Measurements from ENCODE around the gene WEE2.

WEE2 gene

DNA sequence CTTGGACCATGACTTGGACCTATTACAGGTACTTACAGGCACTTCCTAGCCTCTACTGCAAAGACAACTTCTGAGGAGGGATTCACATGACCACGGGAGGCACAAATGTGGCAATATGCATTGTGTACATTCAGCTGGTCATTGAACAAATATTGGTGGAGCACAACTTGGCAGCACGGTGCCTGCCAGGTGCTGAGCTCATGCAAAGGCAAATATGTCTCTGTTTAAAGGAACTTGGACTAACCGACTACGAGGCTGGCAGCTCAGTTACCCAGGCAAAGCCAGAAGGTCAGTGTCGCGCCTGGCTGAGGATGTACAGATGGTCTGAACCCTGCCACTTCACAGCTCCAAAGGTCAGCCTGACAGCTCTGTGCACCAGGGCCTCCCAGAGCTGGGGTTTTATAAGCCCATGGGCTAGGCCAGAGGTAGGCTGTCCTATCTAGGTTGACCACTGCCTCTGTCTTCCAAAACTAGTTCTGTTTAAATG is 12.3 kb upstream of the WEE2 start:
- TF ChIP-seq, protein P1, sequence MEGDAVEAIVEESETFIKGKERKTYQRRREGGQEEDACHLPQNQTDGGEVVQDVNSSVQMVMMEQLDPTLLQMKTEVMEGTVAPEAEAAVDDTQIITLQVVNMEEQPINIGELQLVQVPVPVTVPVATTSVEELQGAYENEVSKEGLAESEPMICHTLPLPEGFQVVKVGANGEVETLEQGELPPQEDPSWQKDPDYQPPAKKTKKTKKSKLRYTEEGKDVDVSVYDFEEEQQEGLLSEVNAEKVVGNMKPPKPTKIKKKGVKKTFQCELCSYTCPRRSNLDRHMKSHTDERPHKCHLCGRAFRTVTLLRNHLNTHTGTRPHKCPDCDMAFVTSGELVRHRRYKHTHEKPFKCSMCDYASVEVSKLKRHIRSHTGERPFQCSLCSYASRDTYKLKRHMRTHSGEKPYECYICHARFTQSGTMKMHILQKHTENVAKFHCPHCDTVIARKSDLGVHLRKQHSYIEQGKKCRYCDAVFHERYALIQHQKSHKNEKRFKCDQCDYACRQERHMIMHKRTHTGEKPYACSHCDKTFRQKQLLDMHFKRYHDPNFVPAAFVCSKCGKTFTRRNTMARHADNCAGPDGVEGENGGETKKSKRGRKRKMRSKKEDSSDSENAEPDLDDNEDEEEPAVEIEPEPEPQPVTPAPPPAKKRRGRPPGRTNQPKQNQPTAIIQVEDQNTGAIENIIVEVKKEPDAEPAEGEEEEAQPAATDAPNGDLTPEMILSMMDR (IDR thresholded peaks at IDR 0.05) = no peak

DNA sequence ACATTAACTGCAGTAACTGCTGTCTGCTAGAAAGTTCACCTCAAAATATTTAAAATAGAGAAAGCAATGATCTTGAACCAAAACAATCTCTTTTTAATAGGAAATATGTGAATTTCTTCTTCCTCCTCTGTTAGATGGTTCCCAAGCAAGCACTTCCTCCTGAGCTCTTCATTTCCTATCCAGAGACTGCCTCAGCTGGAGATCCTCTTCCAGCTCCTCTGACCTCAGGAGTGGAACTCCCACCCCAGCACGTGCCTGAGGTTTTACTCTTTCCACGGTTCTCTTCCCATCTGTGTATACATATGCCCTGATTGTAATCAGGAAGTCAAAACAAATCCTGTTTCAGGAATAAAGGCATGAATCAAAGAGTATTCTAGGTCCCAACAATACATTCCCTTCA is 11.8 kb upstream of the WEE2 start:
- TF ChIP-seq, protein P1 (IDR thresholded peaks at IDR 0.05) = no peak

DNA sequence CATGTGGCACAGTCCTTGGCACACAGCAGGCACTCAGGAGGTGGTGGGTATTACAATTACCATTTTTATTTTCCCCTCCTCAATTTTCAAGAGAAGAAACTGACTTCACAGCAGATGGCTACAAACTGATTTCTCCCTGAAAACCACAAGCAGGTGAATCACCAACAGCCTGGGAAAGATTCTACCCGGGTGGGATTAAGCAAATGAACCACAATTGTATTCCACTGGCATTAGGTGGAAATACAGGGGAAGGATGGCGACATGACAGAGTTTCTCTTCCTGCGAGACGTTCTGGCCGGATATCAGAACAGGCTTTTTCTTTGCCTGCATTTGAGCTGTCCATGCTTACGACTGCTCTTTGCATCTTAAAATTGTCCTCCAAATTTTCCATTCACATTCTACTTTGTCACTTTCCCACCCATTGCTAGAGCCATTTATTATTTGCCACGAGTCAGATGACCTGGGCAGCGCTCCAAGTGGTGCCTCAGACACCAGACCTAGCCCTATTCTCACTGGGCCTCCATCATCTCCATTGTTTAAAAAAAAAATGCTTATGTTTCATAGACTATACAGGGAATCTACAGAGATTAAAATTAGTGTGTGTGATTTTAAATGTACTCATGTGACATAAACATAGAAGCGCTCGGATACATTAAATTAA is 10.8 kb upstream of the WEE2 start:
- TF ChIP-seq, protein P1 (IDR thresholded peaks at IDR 0.05) = no peak

DNA sequence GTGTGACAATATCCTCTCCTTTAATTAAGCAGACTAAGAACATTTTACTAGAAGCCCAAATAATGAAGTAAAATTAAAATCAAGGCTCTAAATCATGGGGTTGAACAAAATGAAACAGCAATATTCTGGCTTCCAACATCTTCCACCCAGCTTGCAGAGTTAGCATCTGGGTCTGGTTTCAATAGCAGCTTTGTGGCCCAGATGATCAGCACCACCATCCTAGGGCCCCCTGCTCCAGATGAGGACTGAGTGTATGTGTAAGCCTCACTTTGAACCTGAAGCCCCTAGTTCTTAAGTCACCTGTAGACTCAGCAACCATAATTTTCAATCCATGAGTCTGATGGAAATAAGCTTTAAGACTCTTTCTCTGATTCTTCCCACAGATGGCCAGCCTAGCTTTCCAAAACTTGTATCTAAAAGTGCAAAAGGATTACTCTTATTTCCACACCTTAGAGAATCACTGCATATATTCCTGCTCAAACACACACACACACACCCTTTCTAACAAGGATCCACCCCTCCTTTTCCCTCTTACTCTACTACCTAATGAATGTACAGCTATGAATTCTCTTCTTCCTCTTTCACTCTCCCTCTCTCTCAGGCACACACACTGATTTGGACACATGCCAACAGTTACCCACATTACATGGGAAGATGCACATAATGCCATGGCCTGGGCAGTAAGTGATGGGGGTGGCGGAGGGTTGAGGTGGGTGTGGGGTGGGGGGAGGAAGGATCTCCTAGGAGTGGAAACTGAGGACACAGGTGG is 9.7 kb upstream of the WEE2 start:
- TF ChIP-seq, protein P1 (IDR thresholded peaks at IDR 0.05) = no peak

DNA sequence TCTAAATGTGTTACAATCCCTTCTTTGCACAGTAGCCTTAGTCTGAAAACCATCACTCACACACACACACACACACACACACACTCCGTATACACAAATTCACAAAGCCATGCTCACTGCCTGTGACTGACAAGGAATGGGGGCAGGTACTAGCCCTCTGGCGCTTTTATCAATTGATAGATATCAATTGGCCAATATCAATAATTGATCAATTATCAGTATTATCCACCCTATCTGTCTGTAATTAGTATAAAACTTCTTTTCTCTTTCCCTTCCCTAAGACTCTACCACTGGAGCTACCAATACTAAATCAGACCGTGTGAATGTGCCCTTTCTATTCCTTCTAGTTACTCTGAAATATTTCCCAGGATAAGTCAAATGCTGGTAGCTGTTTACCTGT is 8.3 kb upstream of the WEE2 start:
- TF ChIP-seq, protein P1 (IDR thresholded peaks at IDR 0.05) = no peak

DNA sequence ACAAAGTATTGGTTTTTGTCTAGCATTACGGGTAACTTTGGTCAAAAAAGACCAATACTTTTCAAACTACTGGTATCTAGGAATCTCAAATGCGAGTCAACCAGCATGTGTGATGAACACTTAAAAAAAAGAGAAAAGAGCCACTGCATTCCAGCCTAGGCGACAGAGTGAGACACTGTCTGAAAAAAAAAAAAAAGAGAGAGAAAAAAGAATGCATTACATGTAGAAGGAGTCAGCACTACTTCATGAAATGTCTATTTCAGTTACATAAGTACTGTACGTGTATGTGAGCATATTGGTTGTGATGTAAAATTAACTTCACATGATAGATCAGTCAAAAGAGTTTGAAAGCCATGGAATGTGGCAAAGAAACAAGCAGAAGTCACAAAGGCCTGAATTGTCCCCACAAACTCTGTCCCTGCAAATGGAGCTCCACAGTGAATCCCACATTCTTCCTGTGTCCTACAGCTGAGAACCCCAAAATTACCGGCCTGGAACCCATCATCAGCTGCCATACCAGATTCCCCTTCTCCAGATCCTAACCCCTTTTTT is 7.8 kb upstream of the WEE2 start:
- TF ChIP-seq, protein P1 (IDR thresholded peaks at IDR 0.05) = no peak

DNA sequence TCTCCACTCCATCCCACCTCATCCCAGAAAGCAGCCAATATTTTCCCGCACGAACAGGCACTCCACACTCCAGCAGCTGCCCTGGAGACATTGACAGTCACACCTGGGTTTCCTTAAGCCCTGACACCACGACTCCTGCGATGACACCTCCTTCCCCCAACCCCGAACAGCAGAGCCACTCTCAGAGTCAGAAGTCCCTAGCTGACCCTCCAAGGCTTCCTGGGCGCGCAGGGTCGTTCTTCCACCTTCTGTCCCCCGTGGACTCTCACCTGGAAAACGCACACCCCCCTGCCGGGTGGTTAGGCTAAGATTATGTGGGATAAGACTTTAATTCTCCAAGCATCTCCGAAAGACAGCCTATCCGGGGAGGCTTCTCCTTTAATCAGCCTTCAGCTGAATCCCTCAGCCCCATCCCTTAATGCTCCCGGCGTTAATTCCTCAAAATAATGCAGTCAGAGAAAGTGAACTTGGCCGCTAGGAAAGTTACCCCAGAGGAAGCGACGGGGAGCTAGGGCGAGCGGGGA is 7.2 kb upstream of the WEE2 start:
- TF ChIP-seq, protein P1 (IDR thresholded peaks at IDR 0.05) = no peak
